Measurements from ENCODE around the gene PIP5K1B. TPM values are rescaled to one million over a fixed set of nuclear protein-coding genes. Genes with fewer than 3 reads are reported as not detected.

PIP5K1B gene
- total RNA-seq, 1 experiment from 2014 or later: not detected

DNA sequence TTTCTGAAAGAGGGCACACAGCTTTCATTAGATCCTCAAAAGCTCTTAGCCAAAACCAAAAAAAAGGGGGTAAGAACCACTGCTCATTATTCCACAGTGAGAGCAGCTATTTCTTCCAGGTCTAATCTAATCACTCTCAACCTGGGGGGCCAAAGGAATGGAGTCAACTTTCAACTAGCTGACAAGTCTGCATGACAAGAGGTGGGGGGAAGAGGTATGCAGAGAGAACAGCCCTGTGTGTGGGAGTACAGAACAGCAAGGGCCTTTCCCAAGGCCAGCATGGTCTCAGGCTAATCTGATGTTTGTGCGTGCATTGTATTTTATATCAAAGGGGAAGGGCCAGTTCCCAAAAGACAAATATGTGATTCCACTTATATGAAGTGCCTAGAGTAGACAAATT, 36.9 kb upstream of the PIP5K1B start:
- BruUV-seq (replicated peaks): no TSS peak
- intact Hi-C loops (cut with micrococcal nuclease; ENCODE audit: unreplicated experiment) (no loop called here), in situ Hi-C loops (cut with HindIII; ENCODE audit: low pct_unique_long_range_greater_than_20kb, low sequenced_read_pairs) (no loop called here)
- H3K27me3 ChIP-seq (ENCODE audit: control insufficient read depth, insufficient read depth, low read length): no peaks in the 10 kb centered on the region
- H3K9me3 ChIP-seq (ENCODE audit: control insufficient read depth, insufficient read depth, low read depth, low read length): no peaks in the 10 kb centered on the region
- ChIA-PET CTCF (no interaction called here), POLR2A (no interaction called here)
- H3K4me1 ChIP-seq (ENCODE audit: control insufficient read depth, insufficient read depth, low read length): no peaks in the 10 kb centered on the region
- ATAC-seq: no peak
- H3K4me3 ChIP-seq (ENCODE audit: low read depth in 2 of 2, low read length in 2 of 2): no peak overlapping the region
- no peaks in the 10 kb centered on the region for H3K36me3 ChIP-seq (ENCODE audit: control insufficient read depth, insufficient read depth, low read length)
- TF ChIP-seq, protein P1, sequence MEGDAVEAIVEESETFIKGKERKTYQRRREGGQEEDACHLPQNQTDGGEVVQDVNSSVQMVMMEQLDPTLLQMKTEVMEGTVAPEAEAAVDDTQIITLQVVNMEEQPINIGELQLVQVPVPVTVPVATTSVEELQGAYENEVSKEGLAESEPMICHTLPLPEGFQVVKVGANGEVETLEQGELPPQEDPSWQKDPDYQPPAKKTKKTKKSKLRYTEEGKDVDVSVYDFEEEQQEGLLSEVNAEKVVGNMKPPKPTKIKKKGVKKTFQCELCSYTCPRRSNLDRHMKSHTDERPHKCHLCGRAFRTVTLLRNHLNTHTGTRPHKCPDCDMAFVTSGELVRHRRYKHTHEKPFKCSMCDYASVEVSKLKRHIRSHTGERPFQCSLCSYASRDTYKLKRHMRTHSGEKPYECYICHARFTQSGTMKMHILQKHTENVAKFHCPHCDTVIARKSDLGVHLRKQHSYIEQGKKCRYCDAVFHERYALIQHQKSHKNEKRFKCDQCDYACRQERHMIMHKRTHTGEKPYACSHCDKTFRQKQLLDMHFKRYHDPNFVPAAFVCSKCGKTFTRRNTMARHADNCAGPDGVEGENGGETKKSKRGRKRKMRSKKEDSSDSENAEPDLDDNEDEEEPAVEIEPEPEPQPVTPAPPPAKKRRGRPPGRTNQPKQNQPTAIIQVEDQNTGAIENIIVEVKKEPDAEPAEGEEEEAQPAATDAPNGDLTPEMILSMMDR (IDR thresholded peaks at IDR 0.05): no peak
- TF ChIP-seq POLR2AphosphoS5 (IDR thresholded peaks at IDR 0.05; ENCODE audit: low read depth, low read length) (no peak), TCF7L2 (IDR thresholded peaks at IDR 0.05; ENCODE audit: low read depth, low read length) (no peak), REST (IDR thresholded peaks at IDR 0.05; ENCODE audit: insufficient read depth in 1 of 2, low read depth in 2 of 2, low read length in 1 of 2) (no peak), SIN3A (IDR thresholded peaks at IDR 0.05; ENCODE audit: borderline replicate concordance, insufficient read depth, low read depth, low read length) (no peak)
- DNase-seq (ENCODE audit: low read depth, low spot score): no peak
- no peak overlapping the region for H3K27ac ChIP-seq (ENCODE audit: low read length)

DNA sequence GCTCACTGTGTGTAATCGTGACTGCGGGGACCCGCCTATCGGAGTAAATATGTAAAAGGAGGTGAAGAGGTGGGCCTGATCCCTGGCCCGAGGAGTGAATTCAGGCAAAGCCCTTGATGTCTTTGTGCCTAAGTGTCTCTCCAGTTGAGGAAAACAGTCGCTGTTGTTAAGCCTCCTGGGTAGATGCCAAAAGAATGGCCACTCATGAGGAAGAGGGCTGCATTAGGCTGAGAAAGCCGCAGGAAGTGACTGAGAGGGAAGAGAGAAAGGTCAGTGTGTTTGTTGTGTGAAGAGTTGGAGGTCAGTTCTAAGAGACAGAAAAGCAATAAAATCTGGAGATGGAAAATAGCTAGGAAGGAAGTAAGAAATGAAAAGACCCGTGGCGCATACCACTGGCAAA, 35.8 kb upstream of the PIP5K1B start:
- POLR2A ChIA-PET: no interaction called here
- intact Hi-C loops (cut with micrococcal nuclease; ENCODE audit: unreplicated experiment): no loop called here
- no peak overlapping the region for H3K4me3 ChIP-seq (ENCODE audit: low read depth in 2 of 2, low read length in 2 of 2)
- ATAC-seq (no peak), DNase-seq (ENCODE audit: low read depth, low spot score) (no peak)
- H3K36me3 ChIP-seq (ENCODE audit: control insufficient read depth, insufficient read depth, low read length): no peaks in the 10 kb centered on the region
- CTCF ChIA-PET: no interaction called here
- no peaks in the 10 kb centered on the region for H3K27me3 ChIP-seq (ENCODE audit: control insufficient read depth, insufficient read depth, low read length)
- H3K9me3 ChIP-seq (ENCODE audit: control insufficient read depth, insufficient read depth, low read depth, low read length): no peaks in the 10 kb centered on the region
- in situ Hi-C loops (cut with HindIII; ENCODE audit: low pct_unique_long_range_greater_than_20kb, low sequenced_read_pairs): no loop called here
- TF ChIP-seq, protein P1 (IDR thresholded peaks at IDR 0.05): no peak
- no peak for TF ChIP-seq SIN3A (IDR thresholded peaks at IDR 0.05; ENCODE audit: borderline replicate concordance, insufficient read depth, low read depth, low read length)
- TF ChIP-seq TCF7L2 (IDR thresholded peaks at IDR 0.05; ENCODE audit: low read depth, low read length): no peak
- no peak for TF ChIP-seq REST (IDR thresholded peaks at IDR 0.05; ENCODE audit: insufficient read depth in 1 of 2, low read depth in 2 of 2, low read length in 1 of 2)
- no peak for TF ChIP-seq POLR2AphosphoS5 (IDR thresholded peaks at IDR 0.05; ENCODE audit: low read depth, low read length)
- no peak overlapping the region for H3K27ac ChIP-seq (ENCODE audit: low read length)
- H3K4me1 ChIP-seq (ENCODE audit: control insufficient read depth, insufficient read depth, low read length): no peaks in the 10 kb centered on the region
- no TSS peak for BruUV-seq (replicated peaks)
